NCI-H1694 (cell line): ENCODE results near the gene MAPRE3.
"Not testable (repeated sequence)": the region's sequence is repeated elsewhere in the genome, so short reads cannot be mapped to it uniquely, and the experiment has no call there.

Experiments
- DNase-seq: peaks from one replicate; lab custom pipeline; 2025; lab: John Stamatoyannopoulos, UW

The MAPRE3 gene

DNA sequence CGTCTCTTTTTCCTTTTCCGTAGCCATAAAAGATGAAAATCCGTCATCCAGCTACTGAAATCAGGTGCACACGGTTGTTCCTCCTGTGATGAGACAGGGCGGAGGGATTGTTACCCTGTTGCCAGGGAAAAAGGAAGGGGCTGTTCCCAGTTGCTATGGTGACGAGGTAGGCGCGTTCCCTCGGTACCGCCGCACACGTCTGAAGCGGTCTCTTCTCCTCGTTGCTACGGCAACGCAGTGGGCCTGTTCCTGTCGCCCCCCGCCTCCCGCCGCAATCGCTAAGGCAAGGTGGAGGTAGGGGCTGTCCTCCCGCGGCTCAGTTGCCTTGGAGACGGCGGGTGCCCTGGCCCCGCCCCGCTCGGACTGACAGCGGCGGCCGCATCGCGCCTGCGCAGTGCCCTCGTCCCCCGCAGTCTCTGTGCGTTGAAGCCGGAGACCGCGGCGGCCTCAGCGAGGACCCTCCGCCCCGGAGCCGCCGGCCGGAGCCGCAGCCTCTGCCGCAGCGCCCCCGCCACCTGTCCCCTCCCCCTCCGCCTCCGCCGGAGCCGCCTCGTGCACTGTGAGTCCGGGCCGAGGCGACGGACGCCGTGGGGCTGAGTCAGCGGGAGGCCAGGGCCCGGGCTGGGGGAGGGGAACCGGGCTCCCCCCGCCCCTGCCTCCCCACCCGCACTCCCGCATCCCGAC is at the start of gene MAPRE3:
TSS of gene MAPRE3 (plus strand) at position 394 of the 684 bp plus-strand sequence. CDS start 51,582 bp downstream, outside the sequence.
- peak; percentile 59 for DNase-seq

DNA sequence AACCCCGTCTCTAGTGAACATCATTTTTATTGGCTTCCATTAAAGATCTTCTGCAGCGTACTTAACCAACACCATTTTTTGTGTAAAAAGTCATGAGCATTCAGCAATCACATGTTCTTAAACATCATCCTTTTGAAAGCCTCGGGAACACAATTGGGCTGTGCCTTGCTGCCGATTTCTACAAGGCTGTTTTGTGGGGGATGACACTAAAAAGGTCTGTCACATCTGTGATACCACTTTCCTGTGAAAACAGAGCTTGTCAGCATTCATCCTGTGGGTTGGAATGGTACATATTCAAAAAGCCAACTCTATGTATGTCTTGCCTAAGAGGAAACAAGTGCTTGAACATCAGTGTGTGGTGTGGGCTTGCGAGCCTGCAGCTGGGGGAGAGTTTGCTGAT is 49.1 kb upstream of the MAPRE3 start:
- no peak for DNase-seq

- peak; percentile 84 for DNase-seq
Measured at GRCh38 chr2:26922405-26923188, 47.8 kb upstream of the MAPRE3 start.

DNA sequence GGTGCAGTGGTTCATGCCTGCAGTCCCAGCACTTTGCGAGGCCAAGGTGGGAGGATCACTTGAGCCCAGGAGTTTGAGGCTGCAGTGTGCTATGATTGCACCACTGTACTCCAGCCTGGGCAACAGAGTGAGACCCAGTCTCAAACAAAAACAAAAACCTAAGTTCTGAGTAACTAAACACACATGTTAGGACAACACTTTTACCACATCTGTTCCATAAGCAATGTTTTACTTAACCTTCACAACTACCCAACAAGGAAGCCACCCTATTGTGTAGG is 47.3 kb upstream of the MAPRE3 start:
- not testable (repeated sequence) for DNase-seq

GRCh38 chr2:26924731-26925099 is 45.7 kb upstream of the MAPRE3 start:
- DNase-seq: no peak

DNA sequence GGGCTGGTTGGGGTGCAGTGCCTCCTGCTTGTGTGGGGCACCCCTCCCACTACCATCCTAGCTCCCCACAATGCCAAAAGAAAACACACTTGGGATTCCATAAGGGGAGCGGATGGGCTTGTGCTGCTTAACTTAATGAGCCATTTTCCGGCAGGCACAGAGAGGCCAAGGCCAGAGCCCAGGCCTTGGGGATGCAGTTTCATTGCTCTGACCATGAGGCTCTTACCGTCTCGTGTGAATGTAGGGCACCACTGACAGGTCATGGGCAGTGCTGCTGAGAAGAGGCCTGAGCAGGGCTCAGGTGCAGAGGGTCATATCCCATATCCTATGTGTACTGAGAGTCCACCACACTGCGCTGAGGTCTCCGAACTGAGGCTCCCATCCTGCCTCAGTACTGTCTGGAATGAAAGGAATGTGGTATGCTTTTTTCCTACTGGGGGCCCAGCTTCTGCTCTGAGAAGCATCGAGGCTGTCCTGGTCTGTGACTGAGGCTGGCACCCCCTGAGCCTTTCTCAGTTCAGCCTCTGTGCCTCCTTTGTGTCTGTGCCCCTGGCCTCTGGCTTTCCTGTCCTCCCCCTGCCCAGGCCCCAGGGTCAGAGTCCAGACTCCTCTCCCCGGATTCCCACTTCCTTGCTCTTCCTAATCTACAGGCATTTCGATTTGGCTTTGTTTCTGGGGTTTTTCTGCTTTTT is 45.2 kb upstream of the MAPRE3 start:
- no peak for DNase-seq

DNA sequence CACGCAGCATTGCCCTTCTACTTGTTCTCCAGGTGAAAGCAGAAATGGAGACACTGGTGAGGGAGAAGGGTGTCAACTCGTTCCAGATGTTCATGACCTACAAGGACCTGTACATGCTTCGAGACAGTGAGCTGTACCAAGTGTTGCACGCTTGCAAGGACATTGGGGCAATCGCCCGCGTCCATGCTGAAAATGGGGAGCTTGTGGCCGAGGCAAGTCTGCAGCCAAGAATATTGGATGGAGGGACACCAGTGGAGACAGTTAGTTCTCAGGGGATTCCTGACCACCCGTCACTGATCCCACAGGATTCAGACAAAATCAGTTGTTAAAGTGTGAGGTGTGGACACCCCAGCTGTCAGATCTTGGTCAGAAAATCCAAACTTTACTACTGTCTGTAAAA is 43.2 kb upstream of the MAPRE3 start:
- no peak for DNase-seq

- DNase-seq: no peak
Measured at GRCh38 chr2:26932974-26933373, 37.5 kb upstream of the MAPRE3 start.

GRCh38 chr2:26933431-26934334 is 36.8 kb upstream of the MAPRE3 start:
- no peak for DNase-seq

- no peak for DNase-seq
Measured at GRCh38 chr2:26934335-26934724, 36.1 kb upstream of the MAPRE3 start.

DNA sequence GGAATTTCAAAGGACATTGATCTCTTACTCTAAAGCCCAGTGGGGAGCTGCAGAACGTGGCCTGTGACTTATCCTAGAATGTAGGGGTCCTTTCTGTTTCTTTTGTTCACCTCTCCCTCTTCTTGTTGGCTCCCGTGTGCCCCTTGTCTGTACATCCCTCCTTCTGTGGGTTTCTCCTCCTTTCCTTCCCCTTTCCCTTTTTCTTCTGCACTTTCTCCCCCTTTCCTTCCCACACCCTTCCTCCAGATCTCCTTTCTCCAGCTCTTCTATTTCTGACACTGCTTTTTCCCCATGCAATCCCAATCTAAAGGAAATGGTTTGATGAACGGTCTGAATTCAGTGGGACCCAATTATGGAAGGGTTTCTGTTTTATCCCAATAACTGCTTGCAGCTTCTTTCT is 35.5 kb upstream of the MAPRE3 start:
- DNase-seq: no peak

DNA sequence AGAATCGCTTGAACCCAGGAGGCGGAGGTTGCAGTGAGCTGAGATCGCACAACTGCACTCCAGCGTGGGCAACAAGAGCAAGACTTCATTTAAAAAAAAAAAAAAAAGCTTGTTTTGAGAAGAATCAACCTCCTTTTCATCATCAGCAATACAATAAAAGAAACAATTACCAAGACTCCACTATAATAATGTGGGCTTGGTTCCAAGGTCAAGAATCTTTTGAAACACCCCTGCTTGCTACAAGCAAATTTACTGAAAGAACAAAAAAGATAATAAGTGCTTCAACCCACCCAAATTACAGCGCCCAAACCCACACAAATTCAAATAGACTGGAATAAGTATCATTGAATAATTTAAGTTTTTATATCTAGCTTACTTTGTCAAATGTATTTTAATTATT is 33.6 kb upstream of the MAPRE3 start:
- DNase-seq: no peak

DNA sequence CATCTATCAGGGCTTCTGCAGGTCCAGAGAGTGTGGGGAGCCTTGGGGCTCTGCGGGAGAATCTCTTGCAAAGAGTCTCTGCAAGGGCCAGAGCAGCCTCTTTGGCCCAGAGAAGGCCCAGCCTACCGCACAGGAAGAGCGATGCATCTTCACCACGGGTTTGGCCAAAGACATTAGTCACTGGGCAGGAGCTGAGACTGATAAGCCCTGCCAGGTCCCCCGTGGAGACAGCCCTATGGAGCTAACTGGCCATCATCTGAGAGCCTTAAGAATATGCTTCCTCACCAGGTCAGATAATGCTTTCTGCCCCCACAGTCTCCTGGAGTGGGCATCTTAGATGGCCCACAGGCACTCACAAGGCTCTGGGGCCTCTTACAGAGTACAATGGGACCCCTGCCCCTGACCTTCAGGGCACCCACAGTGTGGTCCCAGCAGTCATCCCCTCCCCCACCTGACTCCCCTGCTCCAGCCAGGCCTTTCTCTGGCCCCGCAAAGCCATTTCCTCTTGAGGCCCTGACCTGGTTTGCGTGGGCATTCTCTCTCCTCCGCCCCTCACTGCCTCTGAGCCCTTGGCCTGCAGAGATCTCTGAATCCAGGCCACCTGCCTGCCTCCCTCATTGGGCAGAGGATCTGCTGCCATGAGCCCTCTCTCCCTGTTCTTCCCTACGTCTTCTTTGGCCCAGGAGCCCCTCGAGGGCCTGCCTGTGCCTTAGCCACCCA is 31.9 kb upstream of the MAPRE3 start:
- no peak for DNase-seq

GRCh38 chr2:26940001-26940400 is 30.4 kb upstream of the MAPRE3 start:
- DNase-seq: no peak

DNA sequence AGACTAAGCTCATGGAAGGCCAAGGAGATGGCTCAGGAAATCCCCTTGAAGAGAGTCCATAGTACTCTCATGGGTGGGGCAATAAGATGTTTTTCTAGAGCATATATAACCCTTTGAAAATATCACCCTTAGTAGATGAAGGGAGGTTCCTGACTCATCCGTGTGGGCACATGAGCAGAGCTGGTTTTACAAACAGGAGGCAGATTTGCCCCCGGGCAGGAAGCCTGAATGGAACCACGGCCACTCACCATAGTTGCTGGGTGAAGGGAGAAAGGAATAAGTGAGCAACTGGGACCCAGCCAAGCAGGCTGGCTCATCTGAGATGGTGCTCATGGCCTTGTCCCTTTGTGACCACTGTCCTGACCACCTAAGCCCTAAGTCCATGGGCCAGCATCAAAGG is 29.0 kb upstream of the MAPRE3 start:
- DNase-seq: no peak

DNA sequence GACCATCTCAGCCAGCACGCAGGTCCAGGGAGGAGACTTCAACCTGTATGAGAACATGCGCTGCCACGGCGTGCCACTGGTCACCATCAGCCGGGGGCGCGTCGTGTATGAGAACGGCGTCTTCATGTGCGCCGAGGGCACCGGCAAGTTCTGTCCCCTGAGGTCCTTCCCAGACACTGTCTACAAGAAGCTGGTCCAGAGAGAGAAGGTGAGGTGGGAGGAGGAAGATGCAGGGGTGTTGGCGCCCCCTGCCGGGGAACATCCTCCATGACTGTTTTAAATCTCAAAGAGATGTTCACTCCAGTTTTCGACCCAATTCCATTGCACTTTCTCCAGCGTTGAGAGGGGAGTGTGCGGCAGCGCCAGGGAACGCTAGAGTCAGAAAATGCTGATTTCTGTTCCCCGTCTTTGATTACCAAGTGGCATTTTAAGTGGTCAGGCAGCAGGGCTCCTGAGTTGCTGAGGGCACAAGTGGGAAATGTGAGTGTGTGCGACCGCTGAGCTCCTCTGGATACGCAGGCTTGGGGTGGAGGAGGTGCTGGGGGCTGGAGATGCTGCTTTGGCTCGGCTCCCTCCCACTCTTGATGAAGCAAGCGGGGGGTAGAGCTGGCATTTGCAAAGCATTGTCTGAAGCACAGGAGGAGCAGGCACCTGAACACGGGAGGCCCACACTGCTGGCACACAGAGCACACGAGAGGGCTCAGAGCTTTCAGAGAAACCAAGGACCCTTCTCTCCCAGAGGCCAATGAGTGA is 27.7 kb upstream of the MAPRE3 start:
- DNase-seq: peak; percentile 32

DNA sequence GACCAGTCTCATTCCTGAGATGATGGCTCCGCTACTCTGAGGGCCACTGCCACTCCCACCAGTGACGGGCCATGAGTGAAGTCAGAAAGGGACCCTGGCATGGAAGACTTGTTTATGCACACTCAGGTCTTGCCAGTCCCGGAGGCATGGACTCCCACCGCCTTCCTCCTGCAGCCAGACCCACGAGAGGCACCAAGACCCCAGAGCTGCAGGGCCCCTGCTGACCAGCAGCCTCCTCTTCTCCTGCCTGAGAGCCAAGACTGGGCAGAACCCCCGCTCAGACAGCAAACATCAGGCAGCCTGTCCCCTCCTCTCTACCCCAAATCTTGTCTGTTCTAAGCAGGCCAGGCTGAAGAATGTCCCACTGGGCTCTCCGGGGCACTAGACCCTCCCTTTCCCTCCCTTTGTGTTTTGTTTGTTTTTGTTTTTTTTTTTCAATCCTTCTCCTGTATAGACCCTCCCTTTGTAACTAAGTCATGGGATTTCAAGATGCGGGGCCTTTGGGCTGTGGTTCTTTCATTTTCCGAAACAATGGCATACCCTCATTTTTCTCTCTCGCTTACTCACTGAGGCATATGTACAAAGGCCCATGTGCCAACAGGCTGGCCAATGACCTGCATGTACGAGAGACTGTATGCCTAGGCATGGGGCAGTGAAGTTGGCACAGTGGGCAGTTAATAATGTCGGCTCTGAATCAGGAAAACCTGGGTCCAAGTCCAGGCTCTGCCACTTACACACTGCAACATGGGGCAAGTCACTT is 24.3 kb upstream of the MAPRE3 start:
- DNase-seq: no peak

GRCh38 chr2:26946841-26947784 is 23.3 kb upstream of the MAPRE3 start:
- no peak for DNase-seq

DNA sequence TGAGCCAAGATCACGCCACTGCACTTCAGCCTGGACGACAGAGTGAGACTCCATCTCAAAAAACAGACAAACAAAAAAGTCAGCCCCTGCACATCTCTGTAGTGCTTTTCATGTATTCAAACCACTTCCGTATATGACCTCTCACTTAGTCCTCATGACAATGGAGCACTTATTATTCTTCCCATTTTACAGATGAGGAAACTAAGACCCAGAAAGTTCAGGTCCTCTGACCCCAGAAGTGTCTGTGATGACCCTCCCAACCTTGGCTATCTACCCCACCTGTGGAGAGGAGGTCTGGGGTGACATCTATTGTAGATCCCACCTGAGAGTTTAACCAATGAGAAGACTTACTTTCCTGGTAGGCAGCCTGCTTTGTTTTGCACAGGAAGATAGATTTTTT is 21.6 kb upstream of the MAPRE3 start:
- no peak for DNase-seq
